CD4-positive, alpha-beta T cell treated with Interleukin-15 for 4 hours (primary cell): ENCODE measurements around the gene NBPF12.
"Not testable (repeated sequence)": the region's sequence is repeated elsewhere in the genome, so short reads cannot be mapped to it uniquely, and the experiment has no call there.

Experiments used
- DNase-seq: peaks from one replicate; pipeline ENCODE4 v3.0.0-alpha.2; 2020; ENCODE audit warnings: low spot score

NBPF12 gene

GRCh38 chr1:146986450-146986849 lies 48.3 kb downstream of the NBPF12 start:
- DNase-seq, result not testable (repeated sequence)

GRCh38 chr1:146987502-146987901 lies 49.4 kb downstream of the NBPF12 start:
- DNase-seq, result not testable (repeated sequence)

GRCh38 chr1:146989455-146989854 lies 51.3 kb downstream of the NBPF12 start:
- not testable (repeated sequence) for DNase-seq

GRCh38 chr1:147008495-147008894 lies 70.4 kb downstream of the NBPF12 start:
- DNase-seq, result not testable (repeated sequence)

GRCh38 chr1:147026975-147027374 lies 88.9 kb downstream of the NBPF12 start:
- DNase-seq, result not testable (repeated sequence)

- not testable (repeated sequence) for DNase-seq
Measured at GRCh38 chr1:147030066-147030653, 92.0 kb downstream of the NBPF12 start.

GRCh38 chr1:147039916-147040315 lies 101.8 kb downstream of the NBPF12 start:
- DNase-seq, result no peak

GRCh38 chr1:147042891-147043290 lies 104.8 kb downstream of the NBPF12 start:
- not testable (repeated sequence) for DNase-seq

- DNase-seq, result not testable (repeated sequence)
Measured at GRCh38 chr1:147044511-147044910, 106.4 kb downstream of the NBPF12 start.
